Measurements from ENCODE around the gene BNIP5.

GRCh38 chr6:36360241-36361054 is 23.8 kb upstream of the BNIP5 start:
- TF ChIP-seq CSDC2 (CRISPR knock-in tag; IDR thresholded peaks at IDR 0.05): no peak
- no peak for TF ChIP-seq ARNTL (CRISPR knock-in tag; IDR thresholded peaks at IDR 0.05; ENCODE audit: borderline replicate concordance, low read depth)
